ENCODE measurements around the gene CTDSPL2.
"Not testable (repeated sequence)": the region's sequence is repeated elsewhere in the genome, so short reads cannot be mapped to it uniquely, and the experiment has no call there.

Gene CTDSPL2

GRCh38 chr15:44426975-44427755, at the start of gene CTDSPL2:
CTDSPL2 (plus strand) TSS chr15:44427629; CDS start chr15:44459015, 31,386 bp downstream.
- DNase-seq (ENCODE audit: low read depth in 2 of 2, low spot score in 1 of 2) = peak; percentile 82 to 85

GRCh38 chr15:44381236-44381635, 46.2 kb upstream of the CTDSPL2 start:
- DNase-seq (ENCODE audit: low read depth in 2 of 2, low spot score in 1 of 2) = no peak

GRCh38 chr15:44385344-44385942, 42.0 kb upstream of the CTDSPL2 start:
- DNase-seq (ENCODE audit: low read depth in 2 of 2, low spot score in 1 of 2) = no peak

GRCh38 chr15:44394062-44394461, 33.4 kb upstream of the CTDSPL2 start:
- no peak for DNase-seq (ENCODE audit: low read depth in 2 of 2, low spot score in 1 of 2)

GRCh38 chr15:44394562-44394961, 32.9 kb upstream of the CTDSPL2 start:
- no peak for DNase-seq (ENCODE audit: low read depth in 2 of 2, low spot score in 1 of 2)

GRCh38 chr15:44397869-44398268, 29.6 kb upstream of the CTDSPL2 start:
- DNase-seq (ENCODE audit: low read depth in 2 of 2, low spot score in 1 of 2) = no peak

GRCh38 chr15:44414001-44414400, 13.4 kb upstream of the CTDSPL2 start:
- DNase-seq (ENCODE audit: low read depth in 2 of 2, low spot score in 1 of 2) = no peak

GRCh38 chr15:44427756-44428724, 611 bp downstream of the CTDSPL2 start:
- no peak for DNase-seq (ENCODE audit: low read depth in 2 of 2, low spot score in 1 of 2)

- DNase-seq (ENCODE audit: low read depth in 2 of 2, low spot score in 1 of 2) = no peak
These were observed 8.7 kb downstream of the CTDSPL2 start for GRCh38 chr15:44435893-44436667.

- DNase-seq (ENCODE audit: low read depth in 2 of 2, low spot score in 1 of 2) = no peak
These were observed 11.0 kb downstream of the CTDSPL2 start for GRCh38 chr15:44438402-44438801.

- no peak for DNase-seq (ENCODE audit: low read depth in 2 of 2, low spot score in 1 of 2)
These were observed 13.7 kb downstream of the CTDSPL2 start for GRCh38 chr15:44441095-44441501.

- DNase-seq (ENCODE audit: low read depth in 2 of 2, low spot score in 1 of 2) = no peak
These were observed 16.1 kb downstream of the CTDSPL2 start for GRCh38 chr15:44443515-44443914.

- no peak for DNase-seq (ENCODE audit: low read depth in 2 of 2, low spot score in 1 of 2)
These were observed 20.4 kb downstream of the CTDSPL2 start for GRCh38 chr15:44447772-44448376.

- DNase-seq (ENCODE audit: low read depth in 2 of 2, low spot score in 1 of 2) = no peak
These were observed 22.7 kb downstream of the CTDSPL2 start for GRCh38 chr15:44450172-44450571.

- not testable (repeated sequence) for DNase-seq (ENCODE audit: low read depth in 2 of 2, low spot score in 1 of 2)
These were observed 26.3 kb downstream of the CTDSPL2 start for GRCh38 chr15:44453578-44454283.

- DNase-seq (ENCODE audit: low read depth in 2 of 2, low spot score in 1 of 2) = no peak
These were observed 31.0 kb downstream of the CTDSPL2 start for GRCh38 chr15:44458429-44458828.

GRCh38 chr15:44468709-44469385, 41.4 kb downstream of the CTDSPL2 start:
- no peak for DNase-seq (ENCODE audit: low read depth in 2 of 2, low spot score in 1 of 2)

- DNase-seq (ENCODE audit: low read depth in 2 of 2, low spot score in 1 of 2) = no peak
These were observed 44.5 kb downstream of the CTDSPL2 start for GRCh38 chr15:44471885-44472455.

GRCh38 chr15:44479343-44479742, 51.9 kb downstream of the CTDSPL2 start:
- no peak for DNase-seq (ENCODE audit: low read depth in 2 of 2, low spot score in 1 of 2)

All from stimulated activated CD8-positive, alpha-beta memory T cell treated with anti-CD3 and anti-CD28 coated beads, Interleukin-4, amount 100 ng/mL, for 4 hours (primary cell).